HepG2 (cell line): ENCODE measurements around the gene CBLC. TPM values are rescaled to one million over a fixed set of nuclear protein-coding genes. Genes with fewer than 3 reads are reported as not detected.
A peak's percentile ranks its signal among the peaks of the same experiment; 100 is the strongest.

Source experiments
- ATAC-seq: fragments of 200-7000 bp; cut with Tn5 transposase; 3 replicates; pipeline ENCODE4 v1.9.1; 2020; ENCODE audit warnings: mild to moderate bottlenecking, moderate library complexity
- BruUV-seq: library from RNA; stranded (reverse); fragments of 400-500 nt; replicated peaks from 2 replicates; lab custom pipeline; 2021; lab: Mats Ljungman, UMichigan
- CTCF ChIA-PET: fragments of 300-600 bp; formaldehyde crosslinking; extraction: SDS; loops from one replicate; lab custom pipeline; 2021; ENCODE audit warnings: low total read pairs, inconsistent platforms, low intra/inter-chr PET ratio; lab: Yijun Ruan, JAX
- POLR2A ChIA-PET: fragments of 350-600 bp; sonication (Branson Sonifier 250); formaldehyde crosslinking; loops from one replicate; lab custom pipeline; 2020; ENCODE audit warnings: antibody characterized with exemption, inconsistent platforms; lab: Yijun Ruan, JAX
- DNase-seq: peaks from one replicate; pipeline ENCODE4 v3.0.0-alpha.2; 2015; ENCODE audit warnings: low spot score
- FAIRE-seq: peaks from 3 replicates; lab custom pipeline; 2011; peaks lifted over from hg19 to GRCh38; lab: Jason Lieb, UNC
- H2AFZ ChIP-seq: one replicate; pipeline ENCODE4 v1.6.1; 2011; ENCODE audit warnings: low read length, inconsistent platforms
- H3K27ac ChIP-seq: fragments of 300-600 bp; 3 replicates; pipeline ENCODE4 v1.8.0; 2011; ENCODE audit warnings: mixed run types, mild to moderate bottlenecking, mixed read lengths, low read length, inconsistent platforms; ENCODE audit not compliant: insufficient read depth; ENCODE audit errors: extremely low read length
- H3K27me3 ChIP-seq, 2 experiments: fragments of 200-600 bp in 1 of 2; 2 replicates in 1 of 2; 3 replicates in 1 of 2; pipeline versions ENCODE4 v1.6.0 to v1.8.0; 2011; ENCODE audit warnings: low read length in 2 of 2, mild to moderate bottlenecking in 2 of 2, moderate library complexity in 2 of 2, inconsistent platforms in 1 of 2; ENCODE audit not compliant: insufficient read depth in 2 of 2, control insufficient read depth in 1 of 2
- H3K36me3 ChIP-seq, 2 experiments: fragments of 200-600 bp in 1 of 2; replicated peaks in 1 of 2; 2 replicates in 1 of 2; 3 replicates in 1 of 2; pipeline versions ENCODE4 v1.5.1 to v1.8.0; 2011; ENCODE audit warnings: low read length in 2 of 2, inconsistent platforms in 1 of 2; ENCODE audit not compliant: insufficient read depth in 2 of 2, control insufficient read depth in 1 of 2
- H3K4me1 ChIP-seq: 2 replicates; pipeline ENCODE4 v1.5.1; 2012; ENCODE audit warnings: low read length, inconsistent platforms; ENCODE audit not compliant: insufficient read depth
- H3K4me2 ChIP-seq: 2 replicates; pipeline ENCODE4 v1.6.0; 2011; ENCODE audit warnings: low read depth, low read length, inconsistent platforms
- H3K4me3 ChIP-seq, 3 experiments: fragments of 200-600 bp in 1 of 3; sonication (generic), shearing (Covaris generic) in 1 of 3; replicated peaks in 1 of 3; 2 replicates each; pipeline ENCODE4 v1.5.1; 2011 to 2016; ENCODE audit warnings: low read length in 3 of 3, inconsistent platforms in 2 of 3, low read depth in 2 of 3, mild to moderate bottlenecking in 2 of 3, control low read depth in 1 of 3, mixed read lengths in 1 of 3; ENCODE audit not compliant: insufficient read depth in 1 of 3
- H3K79me2 ChIP-seq: one replicate; pipeline ENCODE4 v1.6.1; 2011; ENCODE audit warnings: low read length, inconsistent platforms; ENCODE audit not compliant: insufficient read depth
- H3K9ac ChIP-seq: 2 replicates; pipeline ENCODE4 v1.6.0; 2011; ENCODE audit warnings: mild to moderate bottlenecking, low read depth, low read length, inconsistent platforms; ENCODE audit not compliant: insufficient read depth
- H3K9me3 ChIP-seq: 2 replicates; pipeline ENCODE4 v1.5.1; 2012; ENCODE audit warnings: mild to moderate bottlenecking, low read length
- H4K20me1 ChIP-seq: 2 replicates; pipeline ENCODE4 v1.6.0; 2011; ENCODE audit warnings: inconsistent platforms, mild to moderate bottlenecking, low read length, moderate library complexity; ENCODE audit not compliant: insufficient read depth
- AGO2 ChIP-seq: fragments of 200-400 bp; formaldehyde crosslinking; optimal IDR thresholded peaks from 2 replicates; pipeline ENCODE3; 2017; ENCODE audit warnings: mild to moderate bottlenecking, low read depth, low read length, moderate library complexity
- HMG20B ChIP-seq: conservative IDR thresholded peaks from 2 replicates; pipeline ENCODE4 v1.6.1; 2016; ENCODE audit warnings: missing genetic modification reagents, missing compliant biosample characterization
- MTA1 ChIP-seq: sonication (generic); formaldehyde crosslinking; IDR thresholded peaks from 2 replicates; pipeline ENCODE4 v1.4.0; 2020; ENCODE audit warnings: missing genetic modification reagents, mild to moderate bottlenecking, borderline replicate concordance
- POLR2AphosphoS5 ChIP-seq: IDR thresholded peaks from 2 replicates; pipeline ENCODE4 v1.6.1; 2012; ENCODE audit warnings: low read depth, low read length
- RBFOX2 ChIP-seq: fragments of 200-400 bp; formaldehyde crosslinking; IDR thresholded peaks from 2 replicates; pipeline ENCODE4 v1.6.1; 2017; ENCODE audit warnings: low read depth, mild to moderate bottlenecking, low read length
- SIX4 ChIP-seq: sonication (generic); formaldehyde crosslinking; IDR thresholded peaks from 2 replicates; pipeline ENCODE4 v1.4.0; 2020; ENCODE audit warnings: missing genetic modification reagents
- SOX13 ChIP-seq, 3 experiments: fragments of 450-650 bp in 1 of 3; sonication (generic) in 1 of 3; formaldehyde crosslinking in 1 of 3; IDR thresholded peaks in 2 of 3; conservative IDR thresholded peaks in 1 of 3; 2 replicates each; pipeline versions ENCODE4 v1.5.0 to v1.6.1; 2016 to 2020; ENCODE audit warnings: antibody characterized with exemption in 1 of 3, mild to moderate bottlenecking in 1 of 3, missing compliant biosample characterization in 1 of 3, missing genetic modification reagents in 1 of 3, moderate library complexity in 1 of 3
- SPEN ChIP-seq: sonication (generic); formaldehyde crosslinking; IDR thresholded peaks from 2 replicates; pipeline ENCODE4 v1.5.1; 2020; ENCODE audit warnings: low read depth, mild to moderate bottlenecking, missing genetic modification reagents
- ZFP82 ChIP-seq: sonication (generic); formaldehyde crosslinking; IDR thresholded peaks from 2 replicates; pipeline ENCODE4 v1.5.1; 2020; ENCODE audit warnings: mild to moderate bottlenecking, missing genetic modification reagents, borderline replicate concordance
- ZNF460 ChIP-seq: sonication (generic); formaldehyde crosslinking; IDR thresholded peaks from 2 replicates; pipeline ENCODE4 v1.5.1; 2020; ENCODE audit warnings: missing genetic modification reagents, mild to moderate bottlenecking, borderline replicate concordance
- WGBS: methylation state at CpG from one replicate; pipeline ENCODE4 v1.1.6; 2017; ENCODE audit warnings: low lambda C conversion rate; 5-methylcytosine and 5-hydroxymethylcytosine counted together
- in situ Hi-C: cut with HindIII; loops from 2 replicates; pipeline ENCODE4 v1.10.0; 2017; ENCODE audit warnings: low pct_unique_long_range_greater_than_20kb; ENCODE audit not compliant: extremely low pct_ligation_motif_present
- intact Hi-C: fragments of 100-400 bp; cut with micrococcal nuclease; formaldehyde crosslinking; loops from one replicate; pipeline ENCODE4 v1.10.0; 2022; ENCODE audit not compliant: unreplicated experiment
- polyA plus RNA-seq, 8 experiments: library from polyadenylated mRNA; depleted of rRNA in 3 of 8; stranded (reverse) in 7 of 8; unstranded in 1 of 8; fragments of >200 nt; fragmentation: Illumina TruSeq in 4 of 8; extraction: Trizol in 4 of 8; gene quantifications; 2 replicates each; pipeline versions ENCODE4 v1.2.1 to v1.2.3, GENCODE V29; 2011 to 2016; ENCODE audit warnings: low read depth in 4 of 8, missing spikeins in 1 of 8, mixed read lengths in 1 of 8; ENCODE audit not compliant: insufficient read depth in 1 of 8
- total RNA-seq, 5 experiments: library from RNA; depleted of rRNA; stranded (reverse); fragments of >200 nt; fragmentation: Illumina TruSeq; extraction: Trizol; gene quantifications; 2 replicates each; pipeline ENCODE4 v1.2.3, GENCODE V29; 2016; ENCODE audit warnings: low read depth in 1 of 5
- TF ChIP-seq, protein P1 (sequence below): sonication (generic); formaldehyde crosslinking; IDR thresholded peaks from 2 replicates; pipeline ENCODE4 v1.4.0; 2020; ENCODE audit warnings: missing genetic modification reagents

The CBLC gene
- total and polyA plus RNA-seq, 2 of the 13 experiments (the other 11 are each of a cell fraction or from before 2014, with no cell fraction given): 1.8 to 2.6 TPM

- H3K4me2 ChIP-seq: no peak overlapping the region
- no peak for ATAC-seq
- no peak overlapping the region for H2AFZ ChIP-seq
- no peak overlapping the region for H3K9ac ChIP-seq
- H3K27me3 ChIP-seq: no peaks in the 10 kb centered on the region; a peak in 1 of 5 replicates
- BruUV-seq: no TSS peak
- intact Hi-C loops: no loop called here
- POLR2A ChIA-PET: no interaction called here
- CTCF ChIA-PET: no interaction called here
- no peak for DNase-seq
- H3K79me2 ChIP-seq: peaks cover 16% of the 10 kb centered on the region
- H3K27ac ChIP-seq: no peak overlapping the region
- no peak overlapping the region for H3K4me3 ChIP-seq
- H4K20me1 ChIP-seq: 0 out of 2 replicates have a peak, but pooled peaks cover 6% of the 10 kb centered on the region
- peaks cover 61% of the 10 kb centered on the region for H3K4me1 ChIP-seq
- in situ Hi-C loops: no loop called here
- WGBS: 98% methylated on average over 13 of the region's 17 CpGs
- H3K36me3 ChIP-seq: peaks cover 11 to 37% of the 10 kb centered on the region in 2 experiments
- H3K9me3 ChIP-seq: no peaks in the 10 kb centered on the region
- TF ChIP-seq AGO2 (peak; percentile 36), RBFOX2 (0 out of 2 replicates have a peak, but pooled peaks have one; percentile 52), ZFP82 (CRISPR knock-in tag) (no peak)
- FAIRE-seq: no peak
Observed at GRCh38 chr19:44814517-44814916, 36.8 kb downstream of the CBLC start.

GRCh38 chr19:44816301-44816700 lies 38.6 kb downstream of the CBLC start:
- ChIA-PET CTCF (no interaction called here), POLR2A (interaction anchor here (8.3 kb wide), 1 partner anchor 8 kb away, joined by 67 read pairs; the partner anchor contains the start of gene BCAM)
- no peak for FAIRE-seq
- intact Hi-C loops: no loop called here
- no peaks in the 10 kb centered on the region for H3K27me3 ChIP-seq
- ATAC-seq: no peak
- peaks cover under 1% of the 10 kb centered on the region for H3K79me2 ChIP-seq
- no peak overlapping the region for H2AFZ ChIP-seq
- no peaks in the 10 kb centered on the region for H3K9me3 ChIP-seq
- H3K36me3 ChIP-seq: peaks cover 11 to 34% of the 10 kb centered on the region in 2 experiments
- H4K20me1 ChIP-seq: 0 out of 2 replicates have a peak, but pooled peaks cover 2% of the 10 kb centered on the region
- 88% methylated on average over 2 of the region's 2 CpGs for WGBS
- peaks cover 46% of the 10 kb centered on the region for H3K4me1 ChIP-seq
- in situ Hi-C loops: no loop called here
- no peak overlapping the region for H3K9ac ChIP-seq
- BruUV-seq: no TSS peak
- H3K4me2 ChIP-seq: no peak overlapping the region
- no peak overlapping the region for H3K4me3 ChIP-seq
- H3K27ac ChIP-seq: no peak overlapping the region
- no peak for DNase-seq
- TF ChIP-seq MTA1 (no peak), ZNF460 (CRISPR knock-in tag) (no peak), SPEN (CRISPR knock-in tag) (no peak), HMG20B (CRISPR knock-in tag) (no peak), POLR2AphosphoS5 (no peak), SIX4 (CRISPR knock-in tag) (no peak), SOX13 (IDR thresholded peaks at IDR 0.05) (no peak), SOX13 (CRISPR knock-in tag; conservative IDR thresholded peaks at IDR 0.05 in 1 of 2, IDR thresholded peaks at IDR 0.05 in 1 of 2) (no peak)
- TF ChIP-seq, protein P1, sequence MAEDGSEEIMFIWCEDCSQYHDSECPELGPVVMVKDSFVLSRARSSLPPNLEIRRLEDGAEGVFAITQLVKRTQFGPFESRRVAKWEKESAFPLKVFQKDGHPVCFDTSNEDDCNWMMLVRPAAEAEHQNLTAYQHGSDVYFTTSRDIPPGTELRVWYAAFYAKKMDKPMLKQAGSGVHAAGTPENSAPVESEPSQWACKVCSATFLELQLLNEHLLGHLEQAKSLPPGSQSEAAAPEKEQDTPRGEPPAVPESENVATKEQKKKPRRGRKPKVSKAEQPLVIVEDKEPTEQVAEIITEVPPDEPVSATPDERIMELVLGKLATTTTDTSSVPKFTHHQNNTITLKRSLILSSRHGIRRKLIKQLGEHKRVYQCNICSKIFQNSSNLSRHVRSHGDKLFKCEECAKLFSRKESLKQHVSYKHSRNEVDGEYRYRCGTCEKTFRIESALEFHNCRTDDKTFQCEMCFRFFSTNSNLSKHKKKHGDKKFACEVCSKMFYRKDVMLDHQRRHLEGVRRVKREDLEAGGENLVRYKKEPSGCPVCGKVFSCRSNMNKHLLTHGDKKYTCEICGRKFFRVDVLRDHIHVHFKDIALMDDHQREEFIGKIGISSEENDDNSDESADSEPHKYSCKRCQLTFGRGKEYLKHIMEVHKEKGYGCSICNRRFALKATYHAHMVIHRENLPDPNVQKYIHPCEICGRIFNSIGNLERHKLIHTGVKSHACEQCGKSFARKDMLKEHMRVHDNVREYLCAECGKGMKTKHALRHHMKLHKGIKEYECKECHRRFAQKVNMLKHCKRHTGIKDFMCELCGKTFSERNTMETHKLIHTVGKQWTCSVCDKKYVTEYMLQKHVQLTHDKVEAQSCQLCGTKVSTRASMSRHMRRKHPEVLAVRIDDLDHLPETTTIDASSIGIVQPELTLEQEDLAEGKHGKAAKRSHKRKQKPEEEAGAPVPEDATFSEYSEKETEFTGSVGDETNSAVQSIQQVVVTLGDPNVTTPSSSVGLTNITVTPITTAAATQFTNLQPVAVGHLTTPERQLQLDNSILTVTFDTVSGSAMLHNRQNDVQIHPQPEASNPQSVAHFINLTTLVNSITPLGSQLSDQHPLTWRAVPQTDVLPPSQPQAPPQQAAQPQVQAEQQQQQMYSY (CRISPR knock-in tag): no peak
